Transverse colon (tissue), 4 donors: ENCODE measurements around the gene SPEG. TPM values are rescaled to one million over a fixed set of nuclear protein-coding genes. Genes with fewer than 3 reads are reported as not detected.

Experiments used
- DNase-seq: peaks from one replicate; pipeline ENCODE4 v3.0.0-alpha.2; 2019
- H3K27ac ChIP-seq, 4 donors: fragments of 200-600 bp; sonication (generic); 2 replicates each; pipeline ENCODE4 v1.5.1; 2016 to 2018; ENCODE audit warnings: inconsistent platforms in 4 of 4
- H3K27me3 ChIP-seq: fragments of 200-600 bp; sonication (generic); 2 replicates; pipeline ENCODE4 v1.5.1; 2017; ENCODE audit warnings: inconsistent platforms
- H3K36me3 ChIP-seq, 4 donors: fragments of 200-600 bp; sonication (generic); 2 replicates each; pipeline ENCODE4 v1.5.1; 2017 to 2019; ENCODE audit warnings: inconsistent platforms in 4 of 4
- H3K4me1 ChIP-seq, 4 donors: fragments of 200-600 bp; sonication (generic); 2 replicates each; pipeline ENCODE4 v1.5.1; 2017 to 2020; ENCODE audit warnings: inconsistent platforms in 4 of 4
- H3K4me3 ChIP-seq, 4 donors: fragments of 200-600 bp; sonication (generic); 1 replicate in 1 of 4; 2 replicates in 3 of 4; pipeline versions ENCODE4 v1.5.1 to v1.6.1; 2017 to 2019; ENCODE audit warnings: inconsistent platforms in 4 of 4
- H3K9me3 ChIP-seq, 2 donors: fragments of 200-600 bp; sonication (generic); 2 replicates each; pipeline ENCODE4 v1.5.1; 2017 to 2019; ENCODE audit warnings: inconsistent platforms in 2 of 2
- EP300 ChIP-seq: sonication (generic); formaldehyde crosslinking; IDR thresholded peaks from one replicate; pipeline ENCODE4 v1.6.1; 2017; ENCODE audit warnings: antibody characterized with exemption, low read depth
- POLR2A ChIP-seq: fragments of 450-650 bp; IDR thresholded peaks from one replicate; pipeline ENCODE4 v1.6.1; 2016; ENCODE audit warnings: antibody characterized with exemption, mild to moderate bottlenecking, moderate library complexity
- POLR2AphosphoS5 ChIP-seq, 3 donors: sonication (generic); formaldehyde crosslinking; IDR thresholded peaks; one replicate each; pipeline ENCODE4 v1.6.1; 2016; ENCODE audit warnings: antibody characterized with exemption in 3 of 3
- WGBS, 2 donors: methylation state at CpG; one replicate each; pipeline ENCODE4 v1.1.5; 2018; ENCODE audit warnings: low coverage in 1 of 2; 5-methylcytosine and 5-hydroxymethylcytosine counted together
- in situ Hi-C, 4 donors: fragments of 200-750 bp; cut with MboI; loops; one replicate each; pipeline versions ENCODE4 v1.15.0 to v1.15.1; 2017; ENCODE audit warnings: low sequenced_read_pairs in 3 of 4, low pct_ligation_motif_present in 1 of 4, low pct_unique_long_range_greater_than_20kb in 1 of 4
- intact Hi-C: fragments of 100-400 bp; cut with DNase I; formaldehyde crosslinking; loops from one replicate; pipeline ENCODE4 v1.15.1; 2023; ENCODE audit warnings: low total_unique reads
- total RNA-seq, 4 donors: library from RNA; depleted of rRNA; stranded (reverse); fragments of >200 nt; gene quantifications; one replicate each; pipeline ENCODE4 v1.1.0, GENCODE V29; 2016
- TF ChIP-seq, protein P1 (sequence below), 5 experiments: fragments of 200-600 bp in 3 of 5; fragments of 450-650 bp in 2 of 5; sonication (generic) in 3 of 5; IDR thresholded peaks; 1 replicate in 2 of 5; 2 replicates in 3 of 5; pipeline ENCODE4 v1.5.1; 2016 to 2017; ENCODE audit warnings: antibody characterized with exemption in 5 of 5, inconsistent platforms in 3 of 5, mild to moderate bottlenecking in 2 of 5, moderate library complexity in 1 of 5

SPEG gene
- total RNA-seq, 4 donors from 2014 or later, result 26.5 to 95.8 (median 48.5) TPM

DNA sequence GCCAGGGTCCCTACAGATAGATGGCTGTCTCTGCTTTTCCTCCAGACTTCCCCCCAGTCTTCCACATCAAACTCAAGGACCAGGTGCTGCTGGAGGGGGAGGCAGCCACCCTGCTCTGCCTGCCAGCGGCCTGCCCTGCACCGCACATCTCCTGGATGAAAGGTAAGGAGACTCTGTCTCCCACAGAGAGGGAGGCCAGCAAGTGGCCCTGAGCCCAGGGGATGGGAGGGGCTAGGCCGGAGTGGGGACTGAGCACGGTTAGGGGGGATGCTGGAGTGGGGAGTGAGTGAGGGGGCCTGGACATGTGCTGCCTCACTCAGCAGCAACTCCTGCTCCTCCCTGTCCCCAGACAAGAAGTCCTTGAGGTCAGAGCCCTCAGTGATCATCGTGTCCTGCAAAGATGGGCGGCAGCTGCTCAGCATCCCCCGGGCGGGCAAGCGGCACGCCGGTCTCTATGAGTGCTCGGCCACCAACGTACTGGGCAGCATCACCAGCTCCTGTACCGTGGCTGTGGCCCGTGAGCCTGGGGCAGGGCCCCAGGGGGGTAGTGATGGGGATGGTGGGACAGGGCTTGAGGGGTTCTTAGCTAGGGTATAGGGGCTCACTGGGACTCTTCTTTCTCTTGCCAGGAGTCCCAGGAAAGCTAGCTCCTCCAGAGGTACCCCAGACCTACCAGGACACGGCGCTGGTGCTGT lies 53.7 kb downstream of the SPEG start:
- WGBS, 2 donors, result 90 to 93% methylated on average over 2 to 17 of the region's 17 CpGs
- TF ChIP-seq EP300, result no peak
- no peak for TF ChIP-seq POLR2A
- intact Hi-C loops (no loop called here), in situ Hi-C loops (no loop called here)
- no peaks in the 10 kb centered on the region for H3K36me3 ChIP-seq
- DNase-seq, result no peak
- peak overlapping the region in 1 of 4 donors; percentile 12 for H3K27ac ChIP-seq
- H3K4me1 ChIP-seq, result peaks cover 0 to 17% (median 16%) of the 10 kb centered on the region in 4 donors
- no peak overlapping the region for H3K4me3 ChIP-seq
- H3K27me3 ChIP-seq, result peaks cover 48% of the 10 kb centered on the region
- no peaks in the 10 kb centered on the region for H3K9me3 ChIP-seq

DNA sequence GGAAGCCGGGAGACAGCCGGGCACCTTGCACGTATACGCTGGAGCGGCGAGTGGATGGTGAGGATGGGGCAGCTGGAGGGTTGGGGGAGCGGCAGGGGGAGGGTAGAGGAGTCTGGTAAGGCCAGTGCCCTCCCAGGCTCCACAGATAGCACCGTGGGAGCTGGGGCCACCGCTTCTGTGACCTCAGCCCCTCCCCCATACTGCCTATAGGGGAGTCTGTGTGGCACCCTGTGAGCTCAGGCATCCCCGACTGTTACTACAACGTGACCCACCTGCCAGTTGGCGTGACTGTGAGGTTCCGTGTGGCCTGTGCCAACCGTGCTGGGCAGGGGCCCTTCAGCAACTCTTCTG lies 54.2 kb downstream of the SPEG start:
- no peak for DNase-seq
- Histone ChIP-seq H3K27me3 (peaks cover 48% of the 10 kb centered on the region), H3K4me1 (peaks cover 0 to 12% (median 11%) of the 10 kb centered on the region in 4 donors), H3K36me3 (no peaks in the 10 kb centered on the region), H3K4me3 (no peak overlapping the region), H3K27ac (no peak overlapping the region), H3K9me3 (no peaks in the 10 kb centered on the region)
- in situ Hi-C loops, result no loop called here
- intact Hi-C loops, result no loop called here
- no peak for TF ChIP-seq POLR2AphosphoS5 (IDR thresholded peaks at IDR 0.05)
- TF ChIP-seq EP300, result no peak
- TF ChIP-seq POLR2A, result no peak
- TF ChIP-seq, protein P1, sequence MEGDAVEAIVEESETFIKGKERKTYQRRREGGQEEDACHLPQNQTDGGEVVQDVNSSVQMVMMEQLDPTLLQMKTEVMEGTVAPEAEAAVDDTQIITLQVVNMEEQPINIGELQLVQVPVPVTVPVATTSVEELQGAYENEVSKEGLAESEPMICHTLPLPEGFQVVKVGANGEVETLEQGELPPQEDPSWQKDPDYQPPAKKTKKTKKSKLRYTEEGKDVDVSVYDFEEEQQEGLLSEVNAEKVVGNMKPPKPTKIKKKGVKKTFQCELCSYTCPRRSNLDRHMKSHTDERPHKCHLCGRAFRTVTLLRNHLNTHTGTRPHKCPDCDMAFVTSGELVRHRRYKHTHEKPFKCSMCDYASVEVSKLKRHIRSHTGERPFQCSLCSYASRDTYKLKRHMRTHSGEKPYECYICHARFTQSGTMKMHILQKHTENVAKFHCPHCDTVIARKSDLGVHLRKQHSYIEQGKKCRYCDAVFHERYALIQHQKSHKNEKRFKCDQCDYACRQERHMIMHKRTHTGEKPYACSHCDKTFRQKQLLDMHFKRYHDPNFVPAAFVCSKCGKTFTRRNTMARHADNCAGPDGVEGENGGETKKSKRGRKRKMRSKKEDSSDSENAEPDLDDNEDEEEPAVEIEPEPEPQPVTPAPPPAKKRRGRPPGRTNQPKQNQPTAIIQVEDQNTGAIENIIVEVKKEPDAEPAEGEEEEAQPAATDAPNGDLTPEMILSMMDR (IDR thresholded peaks at IDR 0.05), result no peak
- 81% methylated on average over 13 of the region's 14 CpGs; no CpG with 5 or more reads in 1 of the 2 donors for WGBS, 2 donors

DNA sequence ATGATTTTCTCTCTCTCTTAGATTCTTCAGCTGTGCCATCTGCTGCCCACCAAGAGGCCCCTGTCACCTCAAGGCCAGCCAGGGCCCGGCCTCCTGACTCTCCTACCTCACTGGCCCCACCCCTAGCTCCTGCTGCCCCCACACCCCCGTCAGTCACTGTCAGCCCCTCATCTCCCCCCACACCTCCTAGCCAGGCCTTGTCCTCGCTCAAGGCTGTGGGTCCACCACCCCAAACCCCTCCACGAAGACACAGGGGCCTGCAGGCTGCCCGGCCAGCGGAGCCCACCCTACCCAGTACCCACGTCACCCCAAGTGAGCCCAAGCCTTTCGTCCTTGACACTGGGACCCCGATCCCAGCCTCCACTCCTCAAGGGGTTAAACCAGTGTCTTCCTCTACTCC lies 54.7 kb downstream of the SPEG start:
- Histone ChIP-seq H3K4me3 (no peak overlapping the region), H3K27me3 (peaks cover 48% of the 10 kb centered on the region), H3K27ac (no peak overlapping the region), H3K36me3 (no peaks in the 10 kb centered on the region), H3K9me3 (no peaks in the 10 kb centered on the region), H3K4me1 (peaks cover 0 to 7% (median 6%) of the 10 kb centered on the region in 4 donors)
- in situ Hi-C loops (no loop called here), intact Hi-C loops (no loop called here)
- 81% methylated on average over 9 of the region's 9 CpGs; no CpG with 5 or more reads in 1 of the 2 donors for WGBS, 2 donors
- no peak for DNase-seq
- TF ChIP-seq EP300 (no peak), POLR2A (no peak), POLR2AphosphoS5 (IDR thresholded peaks at IDR 0.05) (no peak)
- TF ChIP-seq, protein P1 (IDR thresholded peaks at IDR 0.05), result no peak

DNA sequence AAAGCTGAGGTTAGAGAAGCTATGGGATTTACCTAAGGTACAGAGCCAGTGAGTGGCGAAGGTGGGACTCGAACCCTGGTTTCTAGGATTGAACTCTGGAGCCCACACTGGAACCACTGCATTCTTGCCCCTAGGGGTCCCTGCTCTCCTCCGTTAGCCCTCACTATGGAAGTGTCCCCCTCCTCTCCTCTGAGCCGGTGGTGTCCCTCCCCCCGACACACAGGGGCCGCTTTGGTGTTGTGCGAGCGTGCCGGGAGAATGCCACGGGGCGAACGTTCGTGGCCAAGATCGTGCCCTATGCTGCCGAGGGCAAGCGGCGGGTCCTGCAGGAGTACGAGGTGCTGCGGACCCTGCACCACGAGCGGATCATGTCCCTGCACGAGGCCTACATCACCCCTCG lies 55.5 kb downstream of the SPEG start:
- H3K4me1 ChIP-seq, result peaks cover 0 to 1% (median 0%) of the 10 kb centered on the region in 4 donors
- intact Hi-C loops, result no loop called here
- no peak overlapping the region for H3K27ac ChIP-seq
- no peak for DNase-seq
- TF ChIP-seq, protein P1 (IDR thresholded peaks at IDR 0.05), result no peak
- TF ChIP-seq EP300, result no peak
- TF ChIP-seq POLR2AphosphoS5 (IDR thresholded peaks at IDR 0.05), result no peak
- no peak for TF ChIP-seq POLR2A
- 90% methylated on average over 22 of the region's 23 CpGs; no CpG with 5 or more reads in 1 of the 2 donors for WGBS, 2 donors
- H3K9me3 ChIP-seq, result no peaks in the 10 kb centered on the region
- H3K27me3 ChIP-seq, result peaks cover 48% of the 10 kb centered on the region
- no peak overlapping the region for H3K4me3 ChIP-seq
- H3K36me3 ChIP-seq, result no peaks in the 10 kb centered on the region
- in situ Hi-C loops, result no loop called here
